HG03565 (cell line): Measurements from ENCODE around the gene RNF220.
"Not testable (repeated sequence)": the region's sequence is repeated elsewhere in the genome, so short reads cannot be mapped to it uniquely, and the experiment has no call there.

Experiments used
- ATAC-seq: cut with Tn5 transposase; IDR thresholded peaks from one replicate; pipeline ENCODE4 v1.9.1; 2021; ENCODE audit warnings: mild to moderate bottlenecking, moderate library complexity; ENCODE audit not compliant: unreplicated experiment

RNF220 gene

GRCh38 chr1:44648529-44649250, 243.6 kb downstream of the RNF220 start:
- ATAC-seq: no peak

DNA sequence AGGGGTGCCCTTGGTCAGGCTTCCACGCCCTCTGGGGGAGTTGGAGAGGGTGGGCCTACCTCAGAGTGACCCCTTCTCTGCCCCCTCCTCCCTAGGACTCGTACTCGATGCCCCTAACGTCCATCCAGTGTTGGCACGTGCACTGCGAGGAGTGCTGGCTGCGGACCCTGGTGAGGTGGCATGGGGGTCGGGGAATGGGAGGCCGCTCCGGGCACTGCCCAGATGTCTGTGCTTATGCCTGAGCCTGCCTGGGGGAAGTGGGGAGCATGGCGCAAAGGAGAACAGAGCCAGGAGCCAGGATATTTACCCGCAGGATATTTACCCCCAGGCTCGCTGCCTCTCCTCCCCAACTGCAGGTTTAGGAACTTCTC, 244.7 kb downstream of the RNF220 start:
- ATAC-seq: no peak

DNA sequence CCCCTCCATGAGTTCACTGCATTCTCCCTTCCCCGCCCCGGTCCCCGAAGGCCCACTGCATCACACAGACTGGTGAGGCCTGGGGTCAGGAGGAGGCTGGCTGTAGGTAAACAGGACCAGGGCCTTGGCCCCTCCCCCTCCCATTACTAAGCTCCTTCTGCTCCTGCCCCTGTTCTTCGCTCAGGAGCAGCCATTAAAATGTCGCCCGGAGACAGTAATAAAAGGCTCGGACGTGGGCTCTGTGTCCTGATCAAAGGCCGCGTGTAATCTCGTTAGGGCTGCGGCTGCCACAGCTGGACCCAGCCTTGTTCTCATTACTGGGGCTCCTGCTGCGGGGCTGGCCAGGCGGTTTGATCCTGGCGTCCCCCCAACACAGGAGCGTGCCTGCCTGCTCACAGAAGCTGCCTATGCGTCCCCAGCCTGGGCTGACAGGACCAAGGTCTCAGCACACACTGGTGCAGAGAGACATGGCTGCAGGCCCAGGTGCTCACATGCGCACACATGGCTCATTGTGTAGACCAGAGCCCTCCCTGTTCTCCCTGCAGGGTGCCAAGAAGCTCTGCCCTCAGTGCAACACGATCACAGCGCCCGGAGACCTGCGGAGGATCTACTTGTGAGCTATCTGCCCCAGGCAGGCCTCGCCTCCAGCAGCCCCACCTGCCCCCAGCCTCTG, 245.2 kb downstream of the RNF220 start:
- no peak for ATAC-seq

GRCh38 chr1:44651069-44651468, 246.0 kb downstream of the RNF220 start:
- ATAC-seq: no peak

- ATAC-seq: no peak
Measured at GRCh38 chr1:44652445-44653106, 247.5 kb downstream of the RNF220 start.

DNA sequence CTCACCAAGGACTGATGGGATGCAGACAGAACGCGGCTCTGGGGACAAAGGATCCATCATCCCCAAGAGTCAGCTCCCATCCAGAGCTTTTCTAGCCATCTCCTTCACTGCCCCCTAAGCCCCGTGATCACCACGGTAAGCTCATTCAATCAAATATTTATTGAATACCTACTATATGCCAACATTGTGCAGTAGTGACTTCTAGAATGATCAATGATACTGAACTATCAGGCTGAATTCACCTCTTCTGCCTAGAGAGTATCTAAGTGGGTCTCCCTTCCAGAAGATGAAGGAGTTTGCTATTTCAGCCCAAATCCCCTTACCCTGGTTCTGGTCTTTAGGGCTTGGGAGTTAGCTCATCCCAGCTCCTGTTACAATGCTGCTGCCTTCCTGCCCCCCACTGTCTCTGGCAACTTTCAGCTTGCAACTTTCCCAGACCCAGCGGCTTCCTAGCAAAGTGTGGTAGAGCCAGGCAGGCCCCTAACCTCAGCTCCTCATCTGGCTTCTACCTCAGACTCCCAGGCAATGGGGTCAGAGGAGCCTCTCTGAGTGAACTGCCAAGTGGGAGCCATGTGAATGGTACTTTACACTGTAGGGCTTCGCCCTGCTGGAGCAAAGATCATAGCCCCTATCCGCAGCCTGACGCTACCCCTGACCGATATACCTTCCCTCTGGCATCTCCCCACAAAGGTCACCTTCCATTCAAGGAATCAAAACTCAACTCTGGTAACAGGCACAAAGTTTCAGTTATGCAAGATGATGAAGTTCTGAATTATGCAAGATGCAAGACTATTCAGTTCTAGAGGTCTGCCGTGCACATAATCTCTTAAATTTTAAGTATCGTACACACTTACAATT, 248.3 kb downstream of the RNF220 start:
- ATAC-seq: no peak

- no peak for ATAC-seq
Measured at GRCh38 chr1:44654621-44655187, 249.6 kb downstream of the RNF220 start.

DNA sequence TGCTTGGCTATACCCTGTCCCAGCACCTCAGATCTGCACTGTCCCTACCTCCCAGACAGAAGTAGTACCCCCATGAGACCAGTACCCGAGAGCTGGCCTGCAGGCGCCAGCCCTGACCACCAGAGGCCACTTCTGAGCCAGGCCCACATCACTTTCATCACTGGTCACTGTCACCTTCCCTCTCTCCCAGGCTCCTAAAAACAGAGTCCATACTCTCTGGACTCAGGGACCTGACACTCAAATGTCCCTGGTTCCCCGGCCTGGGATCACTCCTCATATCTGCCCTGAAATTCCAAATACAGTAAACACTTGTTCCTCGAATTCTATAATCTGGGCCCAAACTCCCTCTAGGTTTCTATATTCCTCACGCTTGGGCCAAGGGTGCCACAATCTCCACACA, 250.6 kb downstream of the RNF220 start:
- ATAC-seq: no peak

GRCh38 chr1:44659566-44659965, 254.5 kb downstream of the RNF220 start:
- no peak for ATAC-seq

DNA sequence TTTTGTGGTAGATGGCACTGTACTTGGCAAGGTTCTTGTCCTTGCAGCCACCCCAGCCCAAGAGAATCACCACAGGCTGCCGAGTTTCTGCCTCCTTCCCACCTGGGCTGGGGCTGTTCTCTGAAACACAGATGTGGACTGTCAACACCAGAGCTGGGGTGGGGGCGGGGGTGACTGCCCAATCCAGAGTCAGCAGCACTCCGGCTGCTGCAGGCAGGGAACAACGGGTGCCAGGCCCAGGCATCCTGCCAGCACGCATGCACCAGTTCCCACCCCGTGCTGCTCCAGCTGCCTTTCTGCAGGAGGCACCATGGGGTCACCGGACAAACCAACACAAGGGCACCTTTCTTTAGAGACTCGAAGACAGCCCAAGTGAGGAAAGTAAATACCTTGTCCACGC, 255.1 kb downstream of the RNF220 start:
- ATAC-seq: no peak

DNA sequence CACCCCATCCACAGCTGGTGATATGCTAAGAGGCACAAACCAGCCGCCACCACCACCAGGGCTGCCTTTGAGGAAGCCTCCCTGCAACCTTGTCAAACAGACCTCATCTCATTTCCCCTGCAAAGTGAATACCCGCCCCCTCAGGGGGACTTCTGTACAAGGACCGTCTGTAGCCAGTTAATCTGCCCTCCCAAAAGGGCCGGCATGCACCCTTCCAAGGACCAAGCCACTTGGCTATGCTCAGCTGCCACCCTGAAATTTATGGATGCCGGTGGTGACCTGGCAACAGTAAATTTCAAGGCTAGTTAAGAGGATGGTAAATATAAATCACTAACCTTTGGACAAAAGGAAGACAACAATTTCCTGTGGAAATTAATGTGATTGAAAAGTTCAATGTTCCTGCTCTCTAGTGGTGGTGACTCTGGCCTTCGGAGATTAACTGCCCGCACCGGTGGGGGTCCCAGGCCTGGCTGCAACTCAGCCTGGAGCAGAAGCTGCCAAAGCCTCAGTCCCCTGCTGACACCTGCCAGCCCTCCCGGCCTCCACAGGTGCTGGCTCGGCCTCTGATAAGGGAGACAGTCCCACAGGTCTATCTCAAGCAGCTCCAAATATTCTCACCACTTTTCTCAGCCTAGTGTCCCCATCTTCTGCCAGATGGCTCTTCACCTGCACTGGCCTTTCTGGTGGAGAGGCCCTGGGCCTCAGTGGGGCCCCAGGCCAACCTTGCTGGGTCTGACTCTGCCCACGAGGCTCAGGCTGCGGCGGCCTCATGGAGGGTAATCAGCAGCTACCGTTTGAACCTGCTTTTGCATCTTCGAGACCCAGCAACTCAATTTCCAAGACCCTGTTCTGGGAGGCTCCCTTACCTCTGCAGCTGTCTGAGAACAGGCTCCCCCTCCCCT, 257.0 kb downstream of the RNF220 start:
- ATAC-seq: no peak

- ATAC-seq: no peak
Measured at GRCh38 chr1:44662683-44663030, 257.6 kb downstream of the RNF220 start.

DNA sequence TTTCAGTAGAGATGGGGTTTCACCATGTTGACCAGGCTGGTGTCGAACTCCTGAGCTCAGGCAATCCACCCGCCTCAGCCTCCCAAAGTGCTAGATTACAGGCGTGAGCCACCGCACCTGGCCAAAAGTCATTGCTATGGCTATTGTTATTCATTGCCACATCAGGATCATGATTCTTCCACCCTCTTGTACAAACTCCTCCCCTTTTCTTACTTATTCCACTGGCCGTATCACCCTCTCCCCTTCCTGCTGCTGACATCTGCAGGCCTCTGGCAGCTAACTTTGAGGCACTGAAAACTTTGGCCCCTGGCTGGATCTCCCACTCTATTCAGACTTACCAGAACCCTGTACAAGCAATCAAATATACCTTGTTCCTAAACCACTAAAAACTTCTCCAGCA, 258.4 kb downstream of the RNF220 start:
- ATAC-seq: no peak

- ATAC-seq: no peak
Measured at GRCh38 chr1:44664730-44665370, 259.8 kb downstream of the RNF220 start.

DNA sequence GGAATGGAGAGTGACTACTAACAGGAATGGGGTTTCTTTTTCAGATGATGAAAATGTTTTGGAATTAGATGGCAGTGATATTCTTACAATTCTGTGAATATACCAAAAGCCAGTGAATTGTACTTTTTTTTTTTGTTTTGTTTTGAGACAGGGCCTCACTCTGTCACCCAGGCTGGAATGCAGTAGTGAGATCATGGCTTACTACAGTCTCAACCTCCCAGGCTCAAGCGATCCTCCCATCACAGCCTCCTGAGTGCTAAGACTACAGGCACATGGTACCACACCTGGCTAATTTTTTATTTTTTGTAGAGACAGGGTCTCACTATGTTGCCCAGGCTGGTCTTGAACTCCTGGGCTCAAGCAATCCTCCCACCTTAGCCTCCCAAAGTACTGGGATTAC, 261.7 kb downstream of the RNF220 start:
- not testable (repeated sequence) for ATAC-seq

- ATAC-seq: no peak
Measured at GRCh38 chr1:44670751-44671640, 265.9 kb downstream of the RNF220 start.

- no peak for ATAC-seq
Measured at GRCh38 chr1:44672254-44672955, 267.4 kb downstream of the RNF220 start.
